SK-N-MC (cell line): ENCODE measurements around the gene STRIT1.
"Not testable (repeated sequence)": the region's sequence is repeated elsewhere in the genome, so short reads cannot be mapped to it uniquely, and the experiment has no call there.

Experiments used
- DNase-seq: peaks from one replicate; pipeline ENCODE4 v3.0.0-alpha.2; 2011; ENCODE audit warnings: low read depth, low spot score
- H3K27ac ChIP-seq: fragments of 200-600 bp; sonication (generic); 2 replicates; pipeline ENCODE4 v1.5.1; 2016; ENCODE audit warnings: mixed run types
- H3K36me3 ChIP-seq: fragments of 200-600 bp; sonication (generic); 2 replicates; pipeline ENCODE4 v1.6.1; 2017; ENCODE audit warnings: antibody characterized with exemption, low read length, mixed read lengths; ENCODE audit not compliant: insufficient read depth
- H3K4me3 ChIP-seq: fragments of 200-600 bp; sonication (generic); 2 replicates; pipeline ENCODE4 v1.5.1; 2016
- H3K9ac ChIP-seq: fragments of 200-600 bp; sonication (generic); 2 replicates; pipeline ENCODE4 v1.8.0; 2017; ENCODE audit warnings: mixed run types, mixed read lengths; ENCODE audit not compliant: insufficient read length
- H3K9me3 ChIP-seq: fragments of 200-600 bp; sonication (generic); 2 replicates; pipeline ENCODE4 v1.6.1; 2017; ENCODE audit warnings: low read depth, mild to moderate bottlenecking, antibody characterized with exemption, low read length, moderate library complexity, mixed read lengths
- EZH2 ChIP-seq: fragments of 200-600 bp; sonication (generic); IDR thresholded peaks from one replicate; pipeline ENCODE4 v1.6.1; 2017; ENCODE audit warnings: antibody characterized with exemption
- FOXP2 ChIP-seq: optimal IDR thresholded peaks from 2 replicates; pipeline ENCODE3; 2011; ENCODE audit warnings: mild to moderate bottlenecking, moderate library complexity; ENCODE audit not compliant: insufficient read depth; ENCODE audit errors: extremely low read length, control extremely low read depth
- POLR2AphosphoS5 ChIP-seq: IDR thresholded peaks from 2 replicates; pipeline ENCODE4 v1.6.1; 2012; ENCODE audit warnings: mild to moderate bottlenecking, low read depth, low read length, borderline replicate concordance

STRIT1 gene

GRCh38 chr3:155270485-155271342 is 22.8 kb downstream of the STRIT1 start:
- DNase-seq, result no peak
- TF ChIP-seq FOXP2, result no peak
- no peak for TF ChIP-seq POLR2AphosphoS5
- no peak for TF ChIP-seq EZH2
- no peaks in the 10 kb centered on the region for H3K9me3 ChIP-seq
- no peak overlapping the region for H3K27ac ChIP-seq
- H3K4me3 ChIP-seq, result no peak overlapping the region
- no peaks in the 10 kb centered on the region for H3K36me3 ChIP-seq
- H3K9ac ChIP-seq, result no peak overlapping the region

GRCh38 chr3:155270063-155270462 is 23.4 kb downstream of the STRIT1 start:
- Histone ChIP-seq H3K9me3 (no peaks in the 10 kb centered on the region), H3K27ac (no peak overlapping the region), H3K4me3 (no peak overlapping the region), H3K36me3 (no peaks in the 10 kb centered on the region), H3K9ac (no peak overlapping the region)
- no peak for DNase-seq
- no peak for TF ChIP-seq POLR2AphosphoS5
- no peak for TF ChIP-seq EZH2
- TF ChIP-seq FOXP2, result no peak

GRCh38 chr3:155262855-155263254 is 30.6 kb downstream of the STRIT1 start:
- H3K4me3 ChIP-seq, H3K36me3 ChIP-seq, H3K9ac ChIP-seq, DNase-seq, H3K9me3 ChIP-seq, H3K27ac ChIP-seq: not testable (repeated sequence)

GRCh38 chr3:155262295-155262694 is 31.2 kb downstream of the STRIT1 start:
- no peak overlapping the region for H3K4me3 ChIP-seq
- no peaks in the 10 kb centered on the region for H3K36me3 ChIP-seq
- H3K9ac ChIP-seq, result no peak overlapping the region
- DNase-seq, result no peak
- no peak for TF ChIP-seq FOXP2
- no peak for TF ChIP-seq EZH2
- no peak for TF ChIP-seq POLR2AphosphoS5
- H3K9me3 ChIP-seq, result no peaks in the 10 kb centered on the region
- no peak overlapping the region for H3K27ac ChIP-seq

DNA sequence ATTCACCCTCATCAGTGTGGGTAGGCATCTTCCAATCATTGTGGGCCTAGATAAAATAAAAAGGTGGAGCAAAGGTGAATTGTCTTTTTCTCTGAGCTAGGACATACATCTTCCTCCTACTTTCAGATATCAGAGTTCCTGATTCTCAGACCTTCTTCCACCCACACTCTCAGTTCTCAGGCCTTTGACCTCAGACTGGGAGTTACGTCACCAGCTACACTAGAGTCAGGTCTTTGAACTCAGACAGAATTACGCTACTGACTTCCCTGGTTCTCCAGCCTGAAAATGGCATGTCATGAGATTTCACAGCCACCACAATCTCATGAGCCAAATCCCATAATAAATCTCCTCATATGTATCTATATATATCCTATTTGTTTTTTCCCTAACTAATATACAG is 39.0 kb downstream of the STRIT1 start:
- no peaks in the 10 kb centered on the region for H3K36me3 ChIP-seq
- H3K27ac ChIP-seq, result no peak overlapping the region
- DNase-seq, result no peak
- H3K9ac ChIP-seq, result no peak overlapping the region
- H3K9me3 ChIP-seq, result no peaks in the 10 kb centered on the region
- H3K4me3 ChIP-seq, result no peak overlapping the region
- no peak for TF ChIP-seq EZH2
- TF ChIP-seq POLR2AphosphoS5, result no peak
- TF ChIP-seq FOXP2, result no peak

GRCh38 chr3:155252535-155252934 is 40.9 kb downstream of the STRIT1 start:
- Histone ChIP-seq H3K9ac (no peak overlapping the region), H3K27ac (no peak overlapping the region), H3K9me3 (no peaks in the 10 kb centered on the region), H3K36me3 (no peaks in the 10 kb centered on the region), H3K4me3 (no peak overlapping the region)
- TF ChIP-seq FOXP2 (no peak), EZH2 (no peak), POLR2AphosphoS5 (no peak)
- DNase-seq, result no peak

DNA sequence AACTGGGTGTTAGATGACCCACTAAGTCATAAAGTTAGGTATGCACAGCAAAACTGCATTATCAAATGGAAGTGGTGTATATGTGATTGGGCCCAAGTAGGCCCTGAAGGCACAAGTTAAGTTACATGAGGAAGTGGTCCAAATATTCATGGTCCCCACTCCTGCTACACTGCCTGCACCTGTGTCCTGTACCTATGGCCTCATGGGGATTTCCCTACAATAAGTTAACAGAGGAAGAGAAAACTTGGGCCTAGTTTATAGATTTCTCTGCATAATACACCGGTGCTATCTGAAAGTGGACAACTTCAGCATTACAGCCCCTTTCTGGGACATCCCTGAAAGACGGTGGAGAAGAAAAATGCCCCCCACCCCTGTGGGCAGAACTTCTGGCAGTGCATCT is 41.5 kb downstream of the STRIT1 start:
- no peak overlapping the region for H3K4me3 ChIP-seq
- no peak for DNase-seq
- H3K27ac ChIP-seq, result no peak overlapping the region
- no peaks in the 10 kb centered on the region for H3K9me3 ChIP-seq
- TF ChIP-seq EZH2 (no peak), FOXP2 (no peak), POLR2AphosphoS5 (no peak)
- H3K36me3 ChIP-seq, result no peaks in the 10 kb centered on the region
- no peak overlapping the region for H3K9ac ChIP-seq

DNA sequence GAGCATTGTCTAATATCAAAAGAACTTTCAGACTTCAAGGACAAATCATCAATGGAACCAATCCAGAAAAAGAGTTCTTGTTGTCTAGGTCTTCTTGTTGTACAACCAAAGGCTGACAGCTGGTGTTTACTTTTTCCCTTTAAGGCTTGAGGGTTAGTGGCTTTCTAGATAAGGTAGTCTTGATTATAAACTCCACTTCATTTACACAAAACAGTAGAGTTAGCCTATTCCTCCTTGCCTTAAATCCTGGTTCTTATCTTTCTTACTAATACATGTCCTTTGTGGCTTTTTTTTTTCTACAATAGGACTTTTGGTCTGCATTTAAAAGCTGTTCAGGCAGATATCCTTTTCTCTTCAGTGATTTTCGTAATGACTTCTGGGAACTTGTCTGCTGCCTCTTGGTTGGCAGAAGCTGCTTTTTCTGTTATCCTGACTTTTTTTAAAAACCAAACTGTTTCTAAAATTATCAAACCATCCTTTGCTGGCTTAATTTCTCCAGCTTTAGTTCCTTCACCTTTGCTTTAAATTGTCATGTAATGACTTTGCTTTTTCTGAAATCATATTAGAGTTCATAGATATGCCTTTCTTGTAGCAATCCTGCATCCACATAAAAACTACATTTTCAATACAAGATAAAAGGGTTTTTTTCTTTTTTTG is 44.8 kb downstream of the STRIT1 start:
- no peak overlapping the region for H3K9ac ChIP-seq
- TF ChIP-seq POLR2AphosphoS5 (no peak), EZH2 (no peak), FOXP2 (no peak)
- no peak for DNase-seq
- no peak overlapping the region for H3K27ac ChIP-seq
- no peak overlapping the region for H3K4me3 ChIP-seq
- no peaks in the 10 kb centered on the region for H3K9me3 ChIP-seq
- H3K36me3 ChIP-seq, result no peaks in the 10 kb centered on the region

GRCh38 chr3:155244699-155245098 is 48.8 kb downstream of the STRIT1 start:
- TF ChIP-seq EZH2 (no peak), POLR2AphosphoS5 (no peak), FOXP2 (no peak)
- no peaks in the 10 kb centered on the region for H3K36me3 ChIP-seq
- no peak overlapping the region for H3K9ac ChIP-seq
- H3K9me3 ChIP-seq, result no peaks in the 10 kb centered on the region
- H3K4me3 ChIP-seq, result no peak overlapping the region
- no peak for DNase-seq
- no peak overlapping the region for H3K27ac ChIP-seq
